ENCODE results near the gene DDX5.

GRCh38 chr17:64527914-64528313 is 21.8 kb upstream of the DDX5 start:
- TF ChIP-seq, protein P1, sequence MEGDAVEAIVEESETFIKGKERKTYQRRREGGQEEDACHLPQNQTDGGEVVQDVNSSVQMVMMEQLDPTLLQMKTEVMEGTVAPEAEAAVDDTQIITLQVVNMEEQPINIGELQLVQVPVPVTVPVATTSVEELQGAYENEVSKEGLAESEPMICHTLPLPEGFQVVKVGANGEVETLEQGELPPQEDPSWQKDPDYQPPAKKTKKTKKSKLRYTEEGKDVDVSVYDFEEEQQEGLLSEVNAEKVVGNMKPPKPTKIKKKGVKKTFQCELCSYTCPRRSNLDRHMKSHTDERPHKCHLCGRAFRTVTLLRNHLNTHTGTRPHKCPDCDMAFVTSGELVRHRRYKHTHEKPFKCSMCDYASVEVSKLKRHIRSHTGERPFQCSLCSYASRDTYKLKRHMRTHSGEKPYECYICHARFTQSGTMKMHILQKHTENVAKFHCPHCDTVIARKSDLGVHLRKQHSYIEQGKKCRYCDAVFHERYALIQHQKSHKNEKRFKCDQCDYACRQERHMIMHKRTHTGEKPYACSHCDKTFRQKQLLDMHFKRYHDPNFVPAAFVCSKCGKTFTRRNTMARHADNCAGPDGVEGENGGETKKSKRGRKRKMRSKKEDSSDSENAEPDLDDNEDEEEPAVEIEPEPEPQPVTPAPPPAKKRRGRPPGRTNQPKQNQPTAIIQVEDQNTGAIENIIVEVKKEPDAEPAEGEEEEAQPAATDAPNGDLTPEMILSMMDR (conservative IDR thresholded peaks at IDR 0.05 in 1 of 2, IDR thresholded peaks at IDR 0.05 in 1 of 2; ENCODE audit: low read depth in 1 of 2, low read length in 2 of 2) = no peak
- no peak for TF ChIP-seq EZH2 (IDR thresholded peaks at IDR 0.05; ENCODE audit: low read length, missing control alignments)
